ENCODE measurements around the gene KLHL34. TPM values are rescaled to one million over a fixed set of nuclear protein-coding genes. Genes with fewer than 3 reads are reported as not detected.
A peak's percentile ranks its signal among the peaks of the same experiment; 100 is the strongest.

Gene KLHL34
- total RNA-seq, 4 donors from 2014 or later: 0.20 to 3.7 (median 1.8) TPM

GRCh38 chrX:21660156-21660555 lies 2.0 kb upstream of the KLHL34 start:
- in situ Hi-C loops (cut with MboI; ENCODE audit: low pct_ligation_motif_present in 1 of 4, low pct_unique_long_range_greater_than_20kb in 1 of 4, low sequenced_read_pairs in 3 of 4): no loop called here
- intact Hi-C loops (cut with DNase I; ENCODE audit: low total_unique reads): no loop called here

DNA sequence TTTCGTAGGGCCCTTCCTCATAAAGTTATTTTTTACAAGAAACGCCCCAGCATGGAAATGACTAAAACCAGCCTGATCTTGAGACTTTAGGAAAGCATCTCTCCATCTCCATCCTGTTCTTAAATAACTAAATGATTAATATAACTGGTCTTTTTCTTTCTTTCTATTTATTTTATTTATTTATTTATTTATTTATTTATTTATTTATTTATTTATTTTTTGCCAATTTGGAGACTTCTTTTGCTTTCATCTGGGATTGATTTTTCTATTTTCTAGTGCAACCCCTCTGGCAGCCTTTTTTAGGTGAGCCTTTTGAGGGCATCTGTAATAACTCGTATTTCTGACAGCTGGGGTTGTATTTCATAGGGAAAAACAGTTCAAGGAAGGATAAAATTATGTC lies 1.2 kb upstream of the KLHL34 start:
- Histone ChIP-seq H3K36me3 (no peaks in the 10 kb centered on the region), H3K9me3 (no peaks in the 10 kb centered on the region), H3K27me3 (peaks cover 18% of the 10 kb centered on the region), H3K4me1 (no peaks in the 10 kb centered on the region), H3K27ac (peak overlapping the region in 3 of 4 donors; percentile 24 to 81 (median 52)), H3K4me3 (peak overlapping the region in 1 of 4 donors; percentile 54)
- intact Hi-C loops (cut with DNase I; ENCODE audit: low total_unique reads): no loop called here
- no peak for TF ChIP-seq POLR2A (IDR thresholded peaks at IDR 0.05)
- no peak for TF ChIP-seq POLR2AphosphoS5 (IDR thresholded peaks at IDR 0.05)
- TF ChIP-seq CTCF (IDR thresholded peaks at IDR 0.05): no peak
- no peak for TF ChIP-seq EP300 (IDR thresholded peaks at IDR 0.05; ENCODE audit: low read depth)
- in situ Hi-C loops (cut with MboI; ENCODE audit: low pct_ligation_motif_present in 1 of 4, low pct_unique_long_range_greater_than_20kb in 1 of 4, low sequenced_read_pairs in 3 of 4): no loop called here
- DNase-seq: no peak
- WGBS, 2 donors (ENCODE audit: low coverage in 1 of 2): 40 to 65% methylated on average over 1 to 3 of the region's 3 CpGs

More at GRCh38 chrX:21660156-21660555, 2.0 kb upstream of the KLHL34 start:
- H3K27ac ChIP-seq: no peak overlapping the region
- no peaks in the 10 kb centered on the region for H3K36me3 ChIP-seq
- TF ChIP-seq POLR2A (IDR thresholded peaks at IDR 0.05) (no peak), POLR2AphosphoS5 (IDR thresholded peaks at IDR 0.05) (no peak), EP300 (IDR thresholded peaks at IDR 0.05; ENCODE audit: low read depth) (no peak), CTCF (IDR thresholded peaks at IDR 0.05) (no peak)
- no peaks in the 10 kb centered on the region for H3K4me1 ChIP-seq
- H3K27me3 ChIP-seq: peaks cover 18% of the 10 kb centered on the region
- no peaks in the 10 kb centered on the region for H3K9me3 ChIP-seq
- 69 to 80% methylated on average over 2 of the region's 2 CpGs for WGBS, 2 donors (ENCODE audit: low coverage in 1 of 2)
- DNase-seq: no peak
- no peak overlapping the region for H3K4me3 ChIP-seq

DNA sequence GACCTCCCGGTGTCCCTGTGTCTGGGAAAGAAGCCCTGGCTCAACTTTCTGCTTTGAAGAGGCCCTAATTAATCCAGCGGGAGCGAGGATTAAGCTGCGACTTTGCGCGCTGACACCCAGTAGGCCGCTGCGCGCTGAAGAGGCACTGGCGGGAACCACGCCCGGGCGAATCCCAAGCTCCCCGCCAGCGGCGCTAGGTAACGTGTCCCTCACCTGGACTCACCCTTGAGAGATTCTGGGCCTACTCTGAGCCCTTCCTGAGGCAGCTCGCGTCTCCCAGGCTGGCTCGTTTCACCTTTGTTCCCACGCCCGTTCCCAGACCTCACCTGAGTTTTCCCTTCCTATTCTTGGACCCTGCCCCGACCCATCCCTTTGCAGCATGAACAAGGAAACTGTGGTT lies 616 bp upstream of the KLHL34 start:
- DNase-seq: peak; percentile 58
- intact Hi-C loops (cut with DNase I; ENCODE audit: low total_unique reads) (no loop called here), in situ Hi-C loops (cut with MboI; ENCODE audit: low pct_ligation_motif_present in 1 of 4, low pct_unique_long_range_greater_than_20kb in 1 of 4, low sequenced_read_pairs in 3 of 4) (no loop called here)
- H3K36me3 ChIP-seq: no peaks in the 10 kb centered on the region
- no peaks in the 10 kb centered on the region for H3K4me1 ChIP-seq
- no peaks in the 10 kb centered on the region for H3K9me3 ChIP-seq
- no peak for TF ChIP-seq CTCF (IDR thresholded peaks at IDR 0.05)
- H3K4me3 ChIP-seq: peak overlapping the region in 3 of 4 donors; percentile 29 to 54 (median 30)
- peaks cover 18% of the 10 kb centered on the region for H3K27me3 ChIP-seq
- peak overlapping the region; percentile 12 to 81 (median 64) for H3K27ac ChIP-seq
- 64% methylated on average over 23 of the region's 23 CpGs; no CpG with 5 or more reads in 1 of the 2 donors for WGBS, 2 donors (ENCODE audit: low coverage in 1 of 2)

- H3K27ac ChIP-seq: no peak overlapping the region
- intact Hi-C loops (cut with DNase I; ENCODE audit: low total_unique reads): no loop called here
- H3K4me3 ChIP-seq: peak overlapping the region in 3 of 4 donors; percentile 29 to 54 (median 30)
- H3K4me1 ChIP-seq: no peaks in the 10 kb centered on the region
- no peak for TF ChIP-seq CTCF (IDR thresholded peaks at IDR 0.05)
- WGBS, 2 donors (ENCODE audit: low coverage in 1 of 2): 85% methylated on average over 50 of the region's 57 CpGs; no CpG with 5 or more reads in 1 of the 2 donors
- in situ Hi-C loops (cut with MboI; ENCODE audit: low pct_ligation_motif_present in 1 of 4, low pct_unique_long_range_greater_than_20kb in 1 of 4, low sequenced_read_pairs in 3 of 4): no loop called here
- no peaks in the 10 kb centered on the region for H3K36me3 ChIP-seq
- no peaks in the 10 kb centered on the region for H3K9me3 ChIP-seq
- H3K27me3 ChIP-seq: peaks cover 18% of the 10 kb centered on the region
- no peak for DNase-seq
Observed at GRCh38 chrX:21657318-21658151, 595 bp downstream of the KLHL34 start.
